ENCODE results near the gene CGB8. TPM values are rescaled to one million over a fixed set of nuclear protein-coding genes. Genes with fewer than 3 reads are reported as not detected.

The CGB8 gene
- total and polyA plus RNA-seq, 10 of the 15 experiments (the other 5 are each of a cell fraction or from before 2014, with no cell fraction given), result not detected

DNA sequence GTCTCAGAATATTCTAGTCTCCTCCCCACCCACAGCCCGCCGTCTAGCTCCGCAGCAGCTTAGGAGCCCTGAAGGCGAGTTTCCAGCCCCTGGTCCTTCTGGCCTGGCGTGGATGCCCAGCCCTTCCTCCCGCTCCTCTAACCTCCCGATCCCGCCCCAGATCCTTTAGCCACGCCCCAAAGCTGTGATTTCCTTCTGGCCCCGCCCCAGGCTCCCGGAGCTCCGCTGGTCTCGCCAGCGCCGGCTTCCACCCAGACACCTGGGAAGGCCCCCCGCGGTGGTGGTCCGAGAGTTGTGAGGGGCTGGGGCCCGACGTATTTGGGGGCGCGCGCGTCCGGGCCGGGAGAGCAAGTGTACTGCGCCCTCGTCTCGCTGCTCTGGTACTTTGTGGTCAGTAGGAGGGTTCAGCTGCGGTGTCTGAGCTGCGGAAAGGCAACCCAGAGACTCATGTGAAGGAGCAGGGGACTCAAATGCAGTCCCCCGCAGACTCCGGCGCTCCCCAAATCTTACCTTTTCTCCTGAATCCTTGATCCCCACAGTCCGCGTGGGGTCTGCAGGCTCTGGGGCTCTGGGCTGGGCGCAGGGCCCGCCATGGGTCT lies 8.8 kb upstream of the CGB8 start, which contains the start of gene CGB7:
TSS of gene CGB7 (minus strand) at position 114 of the 599 bp plus-strand sequence. CDS start 2,374 bp downstream, outside the sequence.
- Histone ChIP-seq H3K4me2 (ENCODE audit: control insufficient read depth, insufficient read depth) (peak within 1 kb of the TSS; percentile 95; the same call in 1 of the 2 replicates), H3K9me3 (replicated peaks; ENCODE audit: control insufficient read depth, insufficient read depth, low read length) (no peaks in the 10 kb centered on the region), H2AFZ (ENCODE audit: control insufficient read depth, low read depth, low read length) (no peak within 1 kb of the TSS), H3K4me1 (ENCODE audit: control insufficient read depth, insufficient read depth, low read length) (no peaks in the 10 kb centered on the region), H3K4me3 (no peak within 1 kb of the TSS), H3K79me2 (ENCODE audit: control insufficient read depth, insufficient read depth, low read length) (no peaks in the 10 kb centered on the region), H3K27ac (ENCODE audit: control insufficient read depth, insufficient read depth) (no peak within 1 kb of the TSS), H3K36me3 (ENCODE audit: control insufficient read depth in 2 of 2, insufficient read depth in 2 of 2, low read length in 1 of 2) (no peaks in the 10 kb centered on the region), H3K27me3 (replicated peaks in 1 of 2; ENCODE audit: control insufficient read depth in 2 of 2, insufficient read depth in 2 of 2, low read length in 1 of 2) (peaks cover 3 to 16% of the 10 kb centered on the region in 2 experiments; a peak in 3 of 4 replicates), H4K20me1 (ENCODE audit: control insufficient read depth, insufficient read depth) (no peaks in the 10 kb centered on the region), H3K9ac (ENCODE audit: control insufficient read depth, insufficient read depth, low read length) (no peak within 1 kb of the TSS)
- no peak for FAIRE-seq
- no peak for ATAC-seq
- DNase-seq (ENCODE audit: low read depth, low spot score), result no peak
- intact Hi-C loops (cut with micrococcal nuclease; ENCODE audit: unreplicated experiment), result no loop called here
- POLR2A ChIA-PET, result no interaction called here
- WGBS (ENCODE audit: insufficient coverage, insufficient replicate concordance, low lambda C conversion rate, missing lambda C conversion rate), result 38% methylated on average over 38 of the region's 38 CpGs
- SMC1A ChIA-PET (ENCODE audit: uncharacterized antibody, unreplicated experiment), result no interaction called here
- BruUV-seq (replicated peaks), result no TSS peak
- RAD21 ChIA-PET (ENCODE audit: unreplicated experiment), result no interaction called here
- CTCF ChIA-PET, result interaction anchor here (1.2 kb wide), 1 partner anchor 49 kb away, joined by 3 read pairs; no protein-coding TSS in a partner anchor
- in situ Hi-C loops (cut with MboI), result no loop called here
- TF ChIP-seq RB1 (IDR thresholded peaks at IDR 0.05; ENCODE audit: borderline replicate concordance) (no peak), STAT1 (conservative IDR thresholded peaks at IDR 0.05) (no peak), PAX5 (IDR thresholded peaks at IDR 0.05; ENCODE audit: borderline replicate concordance, low read depth, low read length) (no peak), GABPA (IDR thresholded peaks at IDR 0.05; ENCODE audit: low read depth) (no peak), JUND (IDR thresholded peaks at IDR 0.05; ENCODE audit: low read depth, low read length) (no peak), DPF2 (IDR thresholded peaks at IDR 0.05) (no peak), CBX5 (IDR thresholded peaks at IDR 0.05; ENCODE audit: low read depth) (no peak), ZNF622 (IDR thresholded peaks at IDR 0.05) (no peak), ZNF384 (IDR thresholded peaks at IDR 0.05; ENCODE audit: borderline replicate concordance, low read depth, low read length) (no peak), ZNF274 (IDR thresholded peaks at IDR 0.05; ENCODE audit: insufficient read depth, insufficient read length) (no peak)
- TF ChIP-seq, protein P1, sequence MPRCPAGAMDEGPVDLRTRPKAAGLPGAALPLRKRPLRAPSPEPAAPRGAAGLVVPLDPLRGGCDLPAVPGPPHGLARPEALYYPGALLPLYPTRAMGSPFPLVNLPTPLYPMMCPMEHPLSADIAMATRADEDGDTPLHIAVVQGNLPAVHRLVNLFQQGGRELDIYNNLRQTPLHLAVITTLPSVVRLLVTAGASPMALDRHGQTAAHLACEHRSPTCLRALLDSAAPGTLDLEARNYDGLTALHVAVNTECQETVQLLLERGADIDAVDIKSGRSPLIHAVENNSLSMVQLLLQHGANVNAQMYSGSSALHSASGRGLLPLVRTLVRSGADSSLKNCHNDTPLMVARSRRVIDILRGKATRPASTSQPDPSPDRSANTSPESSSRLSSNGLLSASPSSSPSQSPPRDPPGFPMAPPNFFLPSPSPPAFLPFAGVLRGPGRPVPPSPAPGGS (IDR thresholded peaks at IDR 0.05; ENCODE audit: borderline replicate concordance, insufficient read depth, low read depth, low read length, poor library complexity, severe bottlenecking), result no peak
- TF ChIP-seq, protein P2, sequence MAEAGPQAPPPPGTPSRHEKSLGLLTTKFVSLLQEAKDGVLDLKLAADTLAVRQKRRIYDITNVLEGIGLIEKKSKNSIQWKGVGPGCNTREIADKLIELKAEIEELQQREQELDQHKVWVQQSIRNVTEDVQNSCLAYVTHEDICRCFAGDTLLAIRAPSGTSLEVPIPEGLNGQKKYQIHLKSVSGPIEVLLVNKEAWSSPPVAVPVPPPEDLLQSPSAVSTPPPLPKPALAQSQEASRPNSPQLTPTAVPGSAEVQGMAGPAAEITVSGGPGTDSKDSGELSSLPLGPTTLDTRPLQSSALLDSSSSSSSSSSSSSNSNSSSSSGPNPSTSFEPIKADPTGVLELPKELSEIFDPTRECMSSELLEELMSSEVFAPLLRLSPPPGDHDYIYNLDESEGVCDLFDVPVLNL (IDR thresholded peaks at IDR 0.05; ENCODE audit: low read depth, low read length), result no peak
- TF ChIP-seq, protein P3, sequence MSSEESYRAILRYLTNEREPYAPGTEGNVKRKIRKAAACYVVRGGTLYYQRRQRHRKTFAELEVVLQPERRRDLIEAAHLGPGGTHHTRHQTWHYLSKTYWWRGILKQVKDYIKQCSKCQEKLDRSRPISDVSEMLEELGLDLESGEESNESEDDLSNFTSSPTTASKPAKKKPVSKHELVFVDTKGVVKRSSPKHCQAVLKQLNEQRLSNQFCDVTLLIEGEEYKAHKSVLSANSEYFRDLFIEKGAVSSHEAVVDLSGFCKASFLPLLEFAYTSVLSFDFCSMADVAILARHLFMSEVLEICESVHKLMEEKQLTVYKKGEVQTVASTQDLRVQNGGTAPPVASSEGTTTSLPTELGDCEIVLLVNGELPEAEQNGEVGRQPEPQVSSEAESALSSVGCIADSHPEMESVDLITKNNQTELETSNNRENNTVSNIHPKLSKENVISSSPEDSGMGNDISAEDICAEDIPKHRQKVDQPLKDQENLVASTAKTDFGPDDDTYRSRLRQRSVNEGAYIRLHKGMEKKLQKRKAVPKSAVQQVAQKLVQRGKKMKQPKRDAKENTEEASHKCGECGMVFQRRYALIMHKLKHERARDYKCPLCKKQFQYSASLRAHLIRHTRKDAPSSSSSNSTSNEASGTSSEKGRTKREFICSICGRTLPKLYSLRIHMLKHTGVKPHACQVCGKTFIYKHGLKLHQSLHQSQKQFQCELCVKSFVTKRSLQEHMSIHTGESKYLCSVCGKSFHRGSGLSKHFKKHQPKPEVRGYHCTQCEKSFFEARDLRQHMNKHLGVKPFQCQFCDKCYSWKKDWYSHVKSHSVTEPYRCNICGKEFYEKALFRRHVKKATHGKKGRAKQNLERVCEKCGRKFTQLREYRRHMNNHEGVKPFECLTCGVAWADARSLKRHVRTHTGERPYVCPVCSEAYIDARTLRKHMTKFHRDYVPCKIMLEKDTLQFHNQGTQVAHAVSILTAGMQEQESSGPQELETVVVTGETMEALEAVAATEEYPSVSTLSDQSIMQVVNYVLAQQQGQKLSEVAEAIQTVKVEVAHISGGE (CRISPR knock-in tag; IDR thresholded peaks at IDR 0.05), result no peak
- TF ChIP-seq, protein P4, sequence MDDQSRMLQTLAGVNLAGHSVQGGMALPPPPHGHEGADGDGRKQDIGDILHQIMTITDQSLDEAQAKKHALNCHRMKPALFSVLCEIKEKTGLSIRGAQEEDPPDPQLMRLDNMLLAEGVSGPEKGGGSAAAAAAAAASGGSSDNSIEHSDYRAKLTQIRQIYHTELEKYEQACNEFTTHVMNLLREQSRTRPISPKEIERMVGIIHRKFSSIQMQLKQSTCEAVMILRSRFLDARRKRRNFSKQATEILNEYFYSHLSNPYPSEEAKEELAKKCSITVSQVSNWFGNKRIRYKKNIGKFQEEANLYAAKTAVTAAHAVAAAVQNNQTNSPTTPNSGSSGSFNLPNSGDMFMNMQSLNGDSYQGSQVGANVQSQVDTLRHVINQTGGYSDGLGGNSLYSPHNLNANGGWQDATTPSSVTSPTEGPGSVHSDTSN (IDR thresholded peaks at IDR 0.05; ENCODE audit: insufficient replicate concordance, low read depth, low read length), result no peak
- TF ChIP-seq, protein P5, sequence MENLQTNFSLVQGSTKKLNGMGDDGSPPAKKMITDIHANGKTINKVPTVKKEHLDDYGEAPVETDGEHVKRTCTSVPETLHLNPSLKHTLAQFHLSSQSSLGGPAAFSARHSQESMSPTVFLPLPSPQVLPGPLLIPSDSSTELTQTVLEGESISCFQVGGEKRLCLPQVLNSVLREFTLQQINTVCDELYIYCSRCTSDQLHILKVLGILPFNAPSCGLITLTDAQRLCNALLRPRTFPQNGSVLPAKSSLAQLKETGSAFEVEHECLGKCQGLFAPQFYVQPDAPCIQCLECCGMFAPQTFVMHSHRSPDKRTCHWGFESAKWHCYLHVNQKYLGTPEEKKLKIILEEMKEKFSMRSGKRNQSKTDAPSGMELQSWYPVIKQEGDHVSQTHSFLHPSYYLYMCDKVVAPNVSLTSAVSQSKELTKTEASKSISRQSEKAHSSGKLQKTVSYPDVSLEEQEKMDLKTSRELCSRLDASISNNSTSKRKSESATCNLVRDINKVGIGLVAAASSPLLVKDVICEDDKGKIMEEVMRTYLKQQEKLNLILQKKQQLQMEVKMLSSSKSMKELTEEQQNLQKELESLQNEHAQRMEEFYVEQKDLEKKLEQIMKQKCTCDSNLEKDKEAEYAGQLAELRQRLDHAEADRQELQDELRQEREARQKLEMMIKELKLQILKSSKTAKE (IDR thresholded peaks at IDR 0.05; ENCODE audit: low read depth, poor library complexity, severe bottlenecking), result no peak

Data from GM12878 (cell line).